Panc1 (cell line): ENCODE results near the gene SLC44A4. TPM values are rescaled to one million over a fixed set of nuclear protein-coding genes. Genes with fewer than 3 reads are reported as not detected.

Source experiments
- ATAC-seq: fragments of 200-7000 bp; cut with Tn5 transposase; 2 replicates; pipeline ENCODE4 v1.9.1; 2020; ENCODE audit warnings: mild to moderate bottlenecking, moderate library complexity
- BruUV-seq: library from RNA; stranded (reverse); fragments of 400-500 nt; replicated peaks from 2 replicates; lab custom pipeline; 2021; lab: Mats Ljungman, UMichigan
- CTCF ChIA-PET: fragments of 300-600 bp; sonication (Branson Sonifier 250); formaldehyde crosslinking; loops from one replicate; lab custom pipeline; 2022; ENCODE audit warnings: antibody characterized with exemption; lab: Charles Lee
- POLR2A ChIA-PET: fragments of 300-600 bp; sonication (Branson Sonifier 250); formaldehyde crosslinking; loops from one replicate; lab custom pipeline; 2022; ENCODE audit warnings: antibody characterized with exemption; lab: Charles Lee
- DNase-seq: peaks from one replicate; pipeline ENCODE4 v3.0.0-alpha.2; 2010; ENCODE audit warnings: low read depth, low spot score
- H3K27ac ChIP-seq: 2 replicates; pipeline ENCODE4 v1.5.1; 2011; ENCODE audit warnings: mild to moderate bottlenecking, low read length, inconsistent platforms
- H3K27me3 ChIP-seq: fragments of 200-500 bp; sonication (Bioruptor generic); 2 replicates; pipeline ENCODE4 v1.6.0; 2014; ENCODE audit warnings: low read length, inconsistent platforms; ENCODE audit not compliant: control insufficient read depth, insufficient read depth
- H3K36me3 ChIP-seq: fragments of 200-500 bp; sonication (Bioruptor generic); 2 replicates; pipeline ENCODE4 v1.5.1; 2014; ENCODE audit warnings: inconsistent platforms, mild to moderate bottlenecking, low read length, moderate library complexity; ENCODE audit not compliant: control insufficient read depth, insufficient read depth
- H3K4me1 ChIP-seq: 2 replicates; pipeline ENCODE4 v1.5.1; 2011; ENCODE audit warnings: inconsistent platforms, mild to moderate bottlenecking, low read length, moderate library complexity; ENCODE audit not compliant: control insufficient read depth, insufficient read depth
- H3K4me3 ChIP-seq, 2 experiments: 2 replicates each; pipeline ENCODE4 v1.5.1; 2011 to 2012; ENCODE audit warnings: low read depth in 2 of 2, low read length in 2 of 2, mild to moderate bottlenecking in 2 of 2, inconsistent platforms in 1 of 2, moderate library complexity in 1 of 2
- H3K9me3 ChIP-seq: fragments of 200-500 bp; sonication (Bioruptor generic); 2 replicates; pipeline ENCODE4 v1.5.1; 2014; ENCODE audit warnings: low read depth, mild to moderate bottlenecking, inconsistent platforms, low read length, moderate library complexity; ENCODE audit not compliant: control insufficient read depth, insufficient read depth
- CTCF ChIP-seq: fragments of 450-650 bp; IDR thresholded peaks from 2 replicates; pipeline ENCODE4 v1.5.1; 2017; ENCODE audit warnings: mild to moderate bottlenecking
- POLR2AphosphoS5 ChIP-seq: IDR thresholded peaks from 2 replicates; pipeline ENCODE4 v1.6.1; 2012; ENCODE audit warnings: mild to moderate bottlenecking, low read depth, low read length, moderate library complexity
- SIN3A ChIP-seq: IDR thresholded peaks from 2 replicates; pipeline ENCODE4 v1.6.1; 2012; ENCODE audit warnings: low read depth, mild to moderate bottlenecking, low read length, moderate library complexity, borderline replicate concordance; ENCODE audit not compliant: insufficient read depth
- TCF7L2 ChIP-seq: IDR thresholded peaks from 2 replicates; pipeline ENCODE4 v1.6.1; 2011; ENCODE audit warnings: mild to moderate bottlenecking, low read depth, low read length, inconsistent platforms
- in situ Hi-C: cut with HindIII; loops from 2 replicates; pipeline ENCODE4 v1.10.0; 2016; ENCODE audit warnings: low sequenced_read_pairs, low pct_unique_long_range_greater_than_20kb
- intact Hi-C: fragments of 100-400 bp; cut with micrococcal nuclease; formaldehyde crosslinking; loops from one replicate; pipeline ENCODE4 v1.10.0; 2022; ENCODE audit not compliant: unreplicated experiment
- total RNA-seq: library from RNA; stranded (reverse); gene quantifications from one replicate; pipeline ENCODE4 v1.2.1, GENCODE V29; 2021; ENCODE audit not compliant: unreplicated experiment
- TF ChIP-seq, protein P1 (sequence below), 2 experiments: IDR thresholded peaks; 2 replicates each; pipeline ENCODE4 v1.6.1; 2011 to 2012; ENCODE audit warnings: low read depth in 2 of 2, control low read depth in 1 of 2, low read length in 1 of 2, mild to moderate bottlenecking in 1 of 2, moderate library complexity in 1 of 2; ENCODE audit not compliant: insufficient read depth in 1 of 2

SLC44A4 gene
- total RNA-seq, 1 experiment from 2014 or later = 2.7 TPM

DNA sequence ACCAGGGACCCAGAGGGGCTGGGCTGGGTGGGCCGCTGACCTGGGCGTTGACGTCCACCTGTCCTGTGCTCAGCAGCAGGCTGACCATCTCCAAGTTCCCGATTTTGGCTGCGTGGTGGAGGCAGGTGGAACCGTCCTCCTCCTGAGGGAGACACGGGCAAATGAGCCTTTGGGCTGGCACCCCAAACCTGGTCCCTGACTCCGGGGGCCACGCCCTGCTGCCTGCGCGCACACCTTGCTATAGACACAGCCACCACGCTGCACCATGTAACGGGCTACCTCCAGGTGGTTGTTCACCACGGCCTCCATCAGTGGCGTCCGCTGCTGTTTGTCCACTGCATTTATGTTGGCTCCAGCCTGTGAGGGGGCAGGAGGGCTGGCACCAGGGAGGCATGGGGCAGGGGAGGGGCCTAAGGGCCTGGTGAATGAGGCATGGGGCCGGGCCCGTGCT is 7.8 kb upstream of the SLC44A4 start:
- TF ChIP-seq SIN3A = no peak
- no peak for TF ChIP-seq CTCF
- TF ChIP-seq POLR2AphosphoS5 = no peak
- TF ChIP-seq, protein P1, sequence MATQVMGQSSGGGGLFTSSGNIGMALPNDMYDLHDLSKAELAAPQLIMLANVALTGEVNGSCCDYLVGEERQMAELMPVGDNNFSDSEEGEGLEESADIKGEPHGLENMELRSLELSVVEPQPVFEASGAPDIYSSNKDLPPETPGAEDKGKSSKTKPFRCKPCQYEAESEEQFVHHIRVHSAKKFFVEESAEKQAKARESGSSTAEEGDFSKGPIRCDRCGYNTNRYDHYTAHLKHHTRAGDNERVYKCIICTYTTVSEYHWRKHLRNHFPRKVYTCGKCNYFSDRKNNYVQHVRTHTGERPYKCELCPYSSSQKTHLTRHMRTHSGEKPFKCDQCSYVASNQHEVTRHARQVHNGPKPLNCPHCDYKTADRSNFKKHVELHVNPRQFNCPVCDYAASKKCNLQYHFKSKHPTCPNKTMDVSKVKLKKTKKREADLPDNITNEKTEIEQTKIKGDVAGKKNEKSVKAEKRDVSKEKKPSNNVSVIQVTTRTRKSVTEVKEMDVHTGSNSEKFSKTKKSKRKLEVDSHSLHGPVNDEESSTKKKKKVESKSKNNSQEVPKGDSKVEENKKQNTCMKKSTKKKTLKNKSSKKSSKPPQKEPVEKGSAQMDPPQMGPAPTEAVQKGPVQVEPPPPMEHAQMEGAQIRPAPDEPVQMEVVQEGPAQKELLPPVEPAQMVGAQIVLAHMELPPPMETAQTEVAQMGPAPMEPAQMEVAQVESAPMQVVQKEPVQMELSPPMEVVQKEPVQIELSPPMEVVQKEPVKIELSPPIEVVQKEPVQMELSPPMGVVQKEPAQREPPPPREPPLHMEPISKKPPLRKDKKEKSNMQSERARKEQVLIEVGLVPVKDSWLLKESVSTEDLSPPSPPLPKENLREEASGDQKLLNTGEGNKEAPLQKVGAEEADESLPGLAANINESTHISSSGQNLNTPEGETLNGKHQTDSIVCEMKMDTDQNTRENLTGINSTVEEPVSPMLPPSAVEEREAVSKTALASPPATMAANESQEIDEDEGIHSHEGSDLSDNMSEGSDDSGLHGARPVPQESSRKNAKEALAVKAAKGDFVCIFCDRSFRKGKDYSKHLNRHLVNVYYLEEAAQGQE (IDR thresholded peaks at IDR 0.05; ENCODE audit: insufficient read depth in 1 of 2, low read depth in 2 of 2, low read length in 1 of 2) = no peak
- no peak for TF ChIP-seq TCF7L2
- H3K4me1 ChIP-seq = no peaks in the 10 kb centered on the region
- intact Hi-C loops (no loop called here), in situ Hi-C loops (no loop called here)
- no peaks in the 10 kb centered on the region; the same call in none of the 2 replicates for H3K36me3 ChIP-seq
- ATAC-seq (no peak), DNase-seq (no peak)
- BruUV-seq = no TSS peak
- no peaks in the 10 kb centered on the region for H3K27me3 ChIP-seq
- no peak overlapping the region for H3K27ac ChIP-seq
- POLR2A ChIA-PET = no interaction called here
- CTCF ChIA-PET = no interaction called here
- no peaks in the 10 kb centered on the region for H3K9me3 ChIP-seq
- no peak overlapping the region for H3K4me3 ChIP-seq

DNA sequence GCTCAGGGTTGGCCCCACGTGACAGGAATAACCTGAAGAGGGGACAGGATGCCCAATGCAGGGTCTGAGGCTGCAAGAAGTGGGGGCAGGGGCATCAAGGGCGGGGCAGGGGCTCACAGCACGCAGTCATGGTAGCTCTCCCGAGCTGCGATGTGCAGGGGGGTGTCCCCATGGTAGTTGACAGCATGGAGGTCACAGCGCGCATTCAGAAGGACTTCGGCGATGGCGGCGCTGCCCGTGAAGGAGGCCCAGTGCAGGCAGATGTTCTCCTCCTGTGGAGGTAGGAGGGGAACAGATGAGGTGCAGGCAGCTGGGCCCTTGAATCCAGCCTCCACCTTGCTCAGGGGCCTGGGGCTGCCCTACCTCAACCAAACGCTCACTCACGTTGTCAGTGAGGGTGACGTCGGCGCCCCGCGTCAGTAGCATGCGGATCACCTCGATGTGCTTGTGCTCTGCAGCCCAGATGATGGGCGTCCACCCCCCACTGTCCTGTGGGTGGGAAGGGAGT is 5.8 kb upstream of the SLC44A4 start:
- DNase-seq = no peak
- BruUV-seq = no TSS peak

More for the DNA sequence above, 5.8 kb upstream of the SLC44A4 start:
- H3K27me3 ChIP-seq = no peaks in the 10 kb centered on the region
- ChIA-PET POLR2A (no interaction called here), CTCF (no interaction called here)
- no peak overlapping the region for H3K4me3 ChIP-seq
- ATAC-seq = no peak
- H3K36me3 ChIP-seq = no peaks in the 10 kb centered on the region; the same call in 1 of the 2 replicates
- in situ Hi-C loops (no loop called here), intact Hi-C loops (no loop called here)
- no peak for TF ChIP-seq CTCF
- TF ChIP-seq, protein P1 (IDR thresholded peaks at IDR 0.05; ENCODE audit: insufficient read depth in 1 of 2, low read depth in 2 of 2, low read length in 1 of 2) = no peak
- no peaks in the 10 kb centered on the region for H3K4me1 ChIP-seq
- no peak overlapping the region for H3K27ac ChIP-seq
- H3K9me3 ChIP-seq = no peaks in the 10 kb centered on the region
